ENCODE data around the gene SMIM27.
A peak's percentile ranks its signal among the peaks of the same experiment; 100 is the strongest.

The SMIM27 gene

DNA sequence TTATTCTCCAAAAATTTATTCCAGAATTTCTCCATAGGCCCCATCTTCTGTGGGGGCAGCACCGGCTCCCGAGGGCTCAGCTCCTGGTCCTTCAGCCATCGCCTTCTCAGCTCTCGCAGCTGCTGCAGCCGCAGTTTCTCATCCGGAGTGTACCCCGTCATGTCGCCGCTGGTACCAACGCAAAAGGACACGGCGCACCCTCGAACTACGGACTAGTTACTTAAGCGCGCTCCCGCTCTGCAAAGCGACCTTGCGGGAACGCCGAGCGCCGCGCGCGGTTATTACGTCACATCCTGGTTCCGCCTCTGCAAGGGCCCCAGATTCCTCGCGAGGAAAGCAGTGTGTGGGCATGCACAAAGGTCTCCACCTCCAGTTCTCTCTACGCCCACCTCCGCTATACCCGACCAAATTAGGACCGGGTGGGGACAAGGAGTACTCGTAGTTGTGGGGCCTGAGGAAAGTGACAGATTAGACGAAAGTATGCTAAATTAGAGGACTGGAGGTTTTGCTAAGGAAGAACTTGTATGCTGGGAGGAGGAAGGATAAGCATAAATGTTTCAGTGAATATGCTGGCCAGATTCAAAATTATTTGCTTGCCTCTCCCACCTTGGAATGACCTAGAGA is 20.9 kb downstream of the SMIM27 start, which contains the start of gene NDUFB6:
Gene NDUFB6 (minus strand): TSS at position 260 of the 624 bp plus-strand sequence. CDS start 99 bp downstream, at position 161.
- H3K4me3 ChIP-seq (ENCODE audit: low read depth, low read length) = peak within 1 kb of the TSS; percentile 92
- DNase-seq (ENCODE audit: low read depth) = peak; percentile 92
- TF ChIP-seq, protein P1, sequence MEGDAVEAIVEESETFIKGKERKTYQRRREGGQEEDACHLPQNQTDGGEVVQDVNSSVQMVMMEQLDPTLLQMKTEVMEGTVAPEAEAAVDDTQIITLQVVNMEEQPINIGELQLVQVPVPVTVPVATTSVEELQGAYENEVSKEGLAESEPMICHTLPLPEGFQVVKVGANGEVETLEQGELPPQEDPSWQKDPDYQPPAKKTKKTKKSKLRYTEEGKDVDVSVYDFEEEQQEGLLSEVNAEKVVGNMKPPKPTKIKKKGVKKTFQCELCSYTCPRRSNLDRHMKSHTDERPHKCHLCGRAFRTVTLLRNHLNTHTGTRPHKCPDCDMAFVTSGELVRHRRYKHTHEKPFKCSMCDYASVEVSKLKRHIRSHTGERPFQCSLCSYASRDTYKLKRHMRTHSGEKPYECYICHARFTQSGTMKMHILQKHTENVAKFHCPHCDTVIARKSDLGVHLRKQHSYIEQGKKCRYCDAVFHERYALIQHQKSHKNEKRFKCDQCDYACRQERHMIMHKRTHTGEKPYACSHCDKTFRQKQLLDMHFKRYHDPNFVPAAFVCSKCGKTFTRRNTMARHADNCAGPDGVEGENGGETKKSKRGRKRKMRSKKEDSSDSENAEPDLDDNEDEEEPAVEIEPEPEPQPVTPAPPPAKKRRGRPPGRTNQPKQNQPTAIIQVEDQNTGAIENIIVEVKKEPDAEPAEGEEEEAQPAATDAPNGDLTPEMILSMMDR (conservative IDR thresholded peaks at IDR 0.05; ENCODE audit: low read depth, low read length) = no peak

DNA sequence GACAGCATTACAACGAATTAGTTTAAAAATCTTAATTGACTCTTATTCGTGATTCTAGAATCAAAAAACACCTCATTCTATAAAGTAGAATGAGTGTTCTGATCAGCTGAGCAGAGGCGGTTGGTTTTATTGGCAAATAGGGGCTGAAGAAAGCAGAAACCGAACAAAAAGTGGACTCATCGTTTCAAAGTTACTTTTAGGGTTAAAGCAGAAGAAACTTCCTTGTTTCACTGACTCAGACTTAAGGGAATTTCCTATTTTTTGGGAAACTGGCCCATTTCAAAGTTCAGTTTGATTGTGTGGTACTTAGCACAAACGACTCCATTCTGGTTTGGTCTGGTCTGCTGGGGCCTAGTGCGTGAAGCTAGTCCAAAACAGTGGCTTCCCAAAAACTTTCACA is 21.7 kb downstream of the SMIM27 start:
- TF ChIP-seq, protein P1 (conservative IDR thresholded peaks at IDR 0.05; ENCODE audit: low read depth, low read length) = no peak
- no peak overlapping the region for H3K4me3 ChIP-seq (ENCODE audit: low read depth, low read length)
- DNase-seq (ENCODE audit: low read depth) = no peak

DNA sequence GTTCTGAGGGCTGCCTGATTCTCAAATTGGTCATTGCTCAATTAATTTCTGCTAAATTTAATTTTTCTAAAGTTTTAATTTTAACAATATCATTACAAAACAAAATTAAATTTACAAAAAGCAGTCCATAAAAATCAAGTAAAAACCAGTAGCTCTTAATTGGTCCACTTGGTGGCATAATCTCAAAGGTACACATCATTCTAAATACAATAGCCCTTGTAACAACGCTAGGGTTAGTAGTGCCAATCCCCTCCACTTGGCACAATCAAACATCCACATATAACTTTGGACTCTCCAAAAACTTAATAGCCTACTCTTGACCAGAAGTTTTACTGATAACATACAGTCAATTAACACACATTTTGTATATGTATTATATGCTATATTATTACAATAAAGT is 22.7 kb downstream of the SMIM27 start:
- TF ChIP-seq, protein P1 (conservative IDR thresholded peaks at IDR 0.05; ENCODE audit: low read depth, low read length) = no peak
- no peak overlapping the region for H3K4me3 ChIP-seq (ENCODE audit: low read depth, low read length)
- DNase-seq (ENCODE audit: low read depth) = no peak

DNA sequence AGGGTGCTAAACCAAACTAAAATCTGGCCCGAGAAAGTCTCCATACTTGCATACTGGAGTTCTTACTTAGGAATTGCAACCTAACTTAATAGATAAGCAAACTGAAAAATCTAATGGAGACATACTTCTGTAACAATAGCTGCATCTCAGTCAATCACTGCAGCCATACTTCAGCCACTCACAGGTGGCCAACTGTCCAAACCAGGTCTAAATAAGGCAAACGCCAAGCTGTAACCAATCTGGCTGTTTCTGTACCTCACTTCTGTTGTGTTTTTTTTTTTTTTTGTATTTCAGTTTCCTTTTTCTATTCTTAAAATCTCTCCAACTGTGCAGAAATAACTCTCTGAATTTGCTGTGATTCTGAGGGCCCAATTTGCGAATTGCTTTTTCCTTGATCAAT is 25.2 kb downstream of the SMIM27 start:
- DNase-seq (ENCODE audit: low read depth) = no peak
- H3K4me3 ChIP-seq (ENCODE audit: low read depth, low read length) = no peak overlapping the region
- TF ChIP-seq, protein P1 (conservative IDR thresholded peaks at IDR 0.05; ENCODE audit: low read depth, low read length) = no peak

DNA sequence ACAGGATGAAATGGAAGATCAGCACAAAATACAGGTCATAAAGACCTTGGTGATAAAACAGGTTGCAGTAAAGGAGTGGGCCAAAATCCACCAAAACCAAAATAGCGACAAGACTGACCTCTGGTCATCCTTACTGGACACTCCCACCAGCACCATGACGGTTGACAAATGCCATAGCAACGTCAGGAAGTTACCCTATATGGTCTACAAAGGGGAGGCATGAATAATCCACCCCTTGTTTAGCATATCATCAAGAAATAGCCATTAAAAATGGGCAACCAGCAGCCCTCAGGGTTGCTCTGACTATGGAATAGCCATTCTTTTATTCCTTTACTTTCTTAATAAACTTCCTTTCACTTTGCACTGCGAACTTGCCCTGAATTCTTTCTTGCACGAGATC is 26.8 kb downstream of the SMIM27 start:
- no peak overlapping the region for H3K4me3 ChIP-seq (ENCODE audit: low read depth, low read length)
- TF ChIP-seq, protein P1 (conservative IDR thresholded peaks at IDR 0.05; ENCODE audit: low read depth, low read length) = no peak
- DNase-seq (ENCODE audit: low read depth) = no peak

DNA sequence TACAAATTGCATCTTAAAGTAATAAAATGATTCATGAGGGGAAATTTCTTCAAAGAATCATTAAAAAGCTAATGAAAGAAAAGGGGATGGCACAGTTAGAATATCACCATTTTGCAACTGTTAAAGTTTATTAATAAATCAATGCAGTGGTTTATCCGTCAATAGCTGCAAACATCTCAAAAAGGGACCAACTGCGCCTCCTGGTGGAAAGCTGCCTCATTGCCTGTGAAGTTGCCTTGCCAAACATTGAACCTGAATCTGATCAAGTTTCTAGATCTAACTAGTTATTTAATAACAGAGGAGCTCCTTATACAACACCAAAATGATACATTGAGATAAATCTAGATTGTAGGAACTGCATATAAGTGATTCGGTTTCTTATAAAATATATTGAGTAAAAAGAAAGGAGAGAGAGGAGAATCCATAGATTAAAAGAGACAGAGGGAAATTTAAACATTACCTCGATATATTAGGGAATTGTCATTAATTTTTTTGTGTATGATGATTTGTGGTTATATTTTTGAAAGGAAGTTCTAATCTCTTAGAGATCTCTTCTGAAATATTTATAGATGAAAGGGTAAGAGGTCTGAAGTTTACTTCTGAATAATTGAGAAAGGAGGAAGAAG is 27.7 kb downstream of the SMIM27 start:
- peak; percentile 77 for DNase-seq (ENCODE audit: low read depth)
- no peak overlapping the region for H3K4me3 ChIP-seq (ENCODE audit: low read depth, low read length)
- TF ChIP-seq, protein P1 (conservative IDR thresholded peaks at IDR 0.05; ENCODE audit: low read depth, low read length) = peak; percentile 98
